A549 treated with RU486 at 1 μM for 4 hours (cell line): ENCODE measurements around the gene NAMPT. TPM values are rescaled to one million over a fixed set of nuclear protein-coding genes. Genes with fewer than 3 reads are reported as not detected.

Experiments
- total RNA-seq: library from RNA; stranded (reverse); fragments of 200-300 nt; extraction: Qiagen RNA extraction; gene quantifications from 5 replicates; pipeline ENCODE4 v1.2.3, GENCODE V29; 2022; ENCODE audit warnings: low read depth

The NAMPT gene
- 117 to 197 TPM (median 127 TPM) in 5 replicates for total RNA-seq

DNA sequence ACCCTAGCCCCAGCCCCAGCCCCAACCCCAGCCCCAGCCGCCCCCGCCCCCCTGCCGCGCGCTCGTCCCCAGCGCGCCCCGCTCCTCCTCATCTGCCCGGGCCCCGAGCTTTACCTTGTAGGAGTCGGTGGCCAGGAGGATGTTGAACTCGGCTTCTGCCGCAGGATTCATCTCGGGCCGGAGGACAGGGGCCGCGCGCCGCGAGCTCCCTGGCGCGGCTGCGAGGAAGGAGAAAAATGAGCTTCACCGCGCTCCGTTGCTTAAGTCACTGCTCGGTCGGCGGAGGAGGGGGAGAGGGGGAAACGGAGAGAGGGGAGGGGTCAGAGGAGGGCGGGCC lies at the start of gene NAMPT:
TSS of gene NAMPT (minus strand) at position 270 of the 337 bp plus-strand sequence. CDS start at position 171, 99 bp downstream.

Other genes with a start within 250 kb of the NAMPT start
- gene SYPL1, start 172.7 kb downstream of the NAMPT start, total RNA-seq: 68.4 to 100 TPM (median 94.6 TPM) in 5 replicates